Activated T-helper 2 cell treated with anti-CD3 and anti-CD28 coated beads, Interferon-gamma antibody, Interleukin-2, Interleukin-4, amounts not matched to agents 10 μg/mL and 5 μg/mL and 100 μg/mL, durations not matched to agents 14 hours and 24 hours and 36 hours (primary cell): ENCODE measurements around the gene SLC51A. TPM values are rescaled to one million over a fixed set of nuclear protein-coding genes. Genes with fewer than 3 reads are reported as not detected.
A peak's percentile ranks its signal among the peaks of the same experiment; 100 is the strongest.

Experiments used
- DNase-seq: peaks from one replicate; pipeline ENCODE4 v3.0.0; 2021; ENCODE audit warnings: low spot score
- H3K27ac Mint-ChIP-seq: one replicate; pipeline ENCODE4 v1.8.0; 2021; ENCODE audit warnings: mixed read lengths
- H3K27me3 Mint-ChIP-seq: one replicate; pipeline ENCODE4 v1.8.0; 2021; ENCODE audit warnings: low read depth, mixed read lengths
- H3K36me3 Mint-ChIP-seq: one replicate; pipeline ENCODE4 v1.8.0; 2021; ENCODE audit warnings: low read depth, mixed read lengths
- H3K4me1 Mint-ChIP-seq: one replicate; pipeline ENCODE4 v1.8.0; 2021; ENCODE audit warnings: low read depth, mixed read lengths
- H3K4me3 Mint-ChIP-seq: one replicate; pipeline ENCODE4 v1.8.0; 2021; ENCODE audit warnings: low read depth, mild to moderate bottlenecking, moderate library complexity, mixed read lengths
- H3K9me3 Mint-ChIP-seq: one replicate; pipeline ENCODE4 v1.8.0; 2021; ENCODE audit warnings: mixed read lengths
- intact Hi-C: fragments of 100-400 bp; cut with micrococcal nuclease; formaldehyde crosslinking; loops from one replicate; pipeline ENCODE4 v1.15.1; 2023
- total RNA-seq: library from RNA; stranded (reverse); gene quantifications from 2 replicates; pipeline ENCODE4 v1.2.3, GENCODE V29; 2022

SLC51A gene
- total RNA-seq, 1 donor from 2014 or later, result not detected

GRCh38 chr3:196222876-196223595 is 6.7 kb downstream of the SLC51A start:
- no peak for DNase-seq
- no peaks in the 10 kb centered on the region for H3K36me3 Mint-ChIP-seq
- H3K27ac Mint-ChIP-seq, result no peak overlapping the region
- intact Hi-C loops, result no loop called here
- H3K4me1 Mint-ChIP-seq, result peaks cover 9% of the 10 kb centered on the region
- no peaks in the 10 kb centered on the region for H3K9me3 Mint-ChIP-seq
- H3K4me3 Mint-ChIP-seq, result no peak overlapping the region
- H3K27me3 Mint-ChIP-seq, result peaks cover 5% of the 10 kb centered on the region

- no peaks in the 10 kb centered on the region for H3K4me1 Mint-ChIP-seq
- H3K27ac Mint-ChIP-seq, result no peak overlapping the region
- no peaks in the 10 kb centered on the region for H3K36me3 Mint-ChIP-seq
- H3K27me3 Mint-ChIP-seq, result peaks cover 5% of the 10 kb centered on the region
- no peaks in the 10 kb centered on the region for H3K9me3 Mint-ChIP-seq
- no peak for DNase-seq
- H3K4me3 Mint-ChIP-seq, result no peak overlapping the region
- intact Hi-C loops, result no loop called here
Measured at GRCh38 chr3:196225086-196225485, 8.8 kb downstream of the SLC51A start.

- intact Hi-C loops, result no loop called here
- no peak overlapping the region for H3K4me3 Mint-ChIP-seq
- no peak overlapping the region for H3K27ac Mint-ChIP-seq
- no peaks in the 10 kb centered on the region for H3K36me3 Mint-ChIP-seq
- no peaks in the 10 kb centered on the region for H3K4me1 Mint-ChIP-seq
- peaks cover 5% of the 10 kb centered on the region for H3K27me3 Mint-ChIP-seq
- DNase-seq, result no peak
- H3K9me3 Mint-ChIP-seq, result no peaks in the 10 kb centered on the region
Measured at GRCh38 chr3:196225763-196226364, 9.5 kb downstream of the SLC51A start.

- Mint-ChIP-seq H3K27me3 (peaks cover 5% of the 10 kb centered on the region), H3K4me1 (no peaks in the 10 kb centered on the region)
Measured at GRCh38 chr3:196227121-196227561, 10.8 kb downstream of the SLC51A start.

GRCh38 chr3:196227629-196228493 is 11.5 kb downstream of the SLC51A start:
- DNase-seq, result no peak
- H3K36me3 Mint-ChIP-seq, result no peaks in the 10 kb centered on the region
- H3K27me3 Mint-ChIP-seq, result peaks cover 4% of the 10 kb centered on the region
- no peak overlapping the region for H3K4me3 Mint-ChIP-seq
- intact Hi-C loops, result no loop called here
- H3K9me3 Mint-ChIP-seq, result no peaks in the 10 kb centered on the region
- H3K27ac Mint-ChIP-seq, result no peak overlapping the region
- peaks cover 5% of the 10 kb centered on the region for H3K4me1 Mint-ChIP-seq

More at GRCh38 chr3:196227121-196227561, 10.8 kb downstream of the SLC51A start:
- Mint-ChIP-seq H3K36me3 (no peaks in the 10 kb centered on the region), H3K4me3 (no peak overlapping the region), H3K27ac (no peak overlapping the region), H3K9me3 (no peaks in the 10 kb centered on the region)
- no peak for DNase-seq
- intact Hi-C loops, result no loop called here

- peaks cover 23% of the 10 kb centered on the region for H3K36me3 Mint-ChIP-seq
- H3K9me3 Mint-ChIP-seq, result no peaks in the 10 kb centered on the region
- intact Hi-C loops, result no loop called here
- H3K27ac Mint-ChIP-seq, result peak overlapping the region; percentile 42
- no peak for DNase-seq
- H3K4me3 Mint-ChIP-seq, result no peak overlapping the region
- H3K4me1 Mint-ChIP-seq, result peaks cover 12% of the 10 kb centered on the region
- H3K27me3 Mint-ChIP-seq, result no peaks in the 10 kb centered on the region
Measured at GRCh38 chr3:196232154-196232881, 16.0 kb downstream of the SLC51A start.

- H3K27me3 Mint-ChIP-seq, result no peaks in the 10 kb centered on the region
- H3K4me3 Mint-ChIP-seq, result no peak overlapping the region
- DNase-seq, result no peak
- H3K9me3 Mint-ChIP-seq, result no peaks in the 10 kb centered on the region
- no peak overlapping the region for H3K27ac Mint-ChIP-seq
- intact Hi-C loops, result no loop called here
- H3K36me3 Mint-ChIP-seq, result peaks cover 25% of the 10 kb centered on the region
- peaks cover 12% of the 10 kb centered on the region for H3K4me1 Mint-ChIP-seq
Measured at GRCh38 chr3:196232882-196233251, 16.5 kb downstream of the SLC51A start.

GRCh38 chr3:196235452-196236122 is 19.3 kb downstream of the SLC51A start:
- Mint-ChIP-seq H3K27ac (no peak overlapping the region), H3K4me3 (no peak overlapping the region), H3K4me1 (peaks cover 12% of the 10 kb centered on the region), H3K27me3 (no peaks in the 10 kb centered on the region), H3K36me3 (peaks cover 44% of the 10 kb centered on the region), H3K9me3 (no peaks in the 10 kb centered on the region)
- DNase-seq, result no peak
- intact Hi-C loops, result no loop called here

- no peak overlapping the region for H3K27ac Mint-ChIP-seq
- intact Hi-C loops, result no loop called here
- H3K9me3 Mint-ChIP-seq, result no peaks in the 10 kb centered on the region
- no peak for DNase-seq
- H3K4me3 Mint-ChIP-seq, result no peak overlapping the region
- H3K4me1 Mint-ChIP-seq, result peaks cover 12% of the 10 kb centered on the region
- H3K27me3 Mint-ChIP-seq, result no peaks in the 10 kb centered on the region
- peaks cover 47% of the 10 kb centered on the region for H3K36me3 Mint-ChIP-seq
Measured at GRCh38 chr3:196236223-196236622, 19.9 kb downstream of the SLC51A start.

- Mint-ChIP-seq H3K4me1 (peaks cover 12% of the 10 kb centered on the region), H3K27ac (no peak overlapping the region)
Measured at GRCh38 chr3:196237203-196237602, 20.9 kb downstream of the SLC51A start.

GRCh38 chr3:196238612-196239560 is 22.6 kb downstream of the SLC51A start:
- Mint-ChIP-seq H3K4me1 (peaks cover 2% of the 10 kb centered on the region), H3K9me3 (no peaks in the 10 kb centered on the region), H3K4me3 (no peak overlapping the region), H3K36me3 (peaks cover 68% of the 10 kb centered on the region), H3K27ac (no peak overlapping the region), H3K27me3 (no peaks in the 10 kb centered on the region)
- intact Hi-C loops, result no loop called here
- DNase-seq, result no peak

More at GRCh38 chr3:196237203-196237602, 20.9 kb downstream of the SLC51A start:
- Mint-ChIP-seq H3K36me3 (peaks cover 57% of the 10 kb centered on the region), H3K27me3 (no peaks in the 10 kb centered on the region), H3K9me3 (no peaks in the 10 kb centered on the region), H3K4me3 (no peak overlapping the region)
- DNase-seq, result no peak
- intact Hi-C loops, result no loop called here
